Activated naive CD8-positive, alpha-beta T cell (primary cell): Measurements from ENCODE around the gene FAXDC2.

Experiments
- H3K27ac Mint-ChIP-seq: one replicate; pipeline ENCODE4 v1.8.0; 2021; ENCODE audit warnings: mixed read lengths
- H3K27me3 Mint-ChIP-seq: one replicate; pipeline ENCODE4 v1.8.0; 2021; ENCODE audit warnings: mixed read lengths
- H3K36me3 Mint-ChIP-seq: one replicate; pipeline ENCODE4 v1.8.0; 2021; ENCODE audit warnings: mixed read lengths
- H3K4me1 Mint-ChIP-seq: one replicate; pipeline ENCODE4 v1.8.0; 2021; ENCODE audit warnings: low read depth, mixed read lengths
- H3K4me3 Mint-ChIP-seq: one replicate; pipeline ENCODE4 v1.8.0; 2021; ENCODE audit warnings: mild to moderate bottlenecking, mixed read lengths
- H3K9me3 Mint-ChIP-seq: one replicate; pipeline ENCODE4 v1.8.0; 2021; ENCODE audit warnings: low read depth, mixed read lengths

Gene FAXDC2

GRCh38 chr5:154811653-154812465, 38.5 kb downstream of the FAXDC2 start:
- Mint-ChIP-seq H3K27me3 (no peaks in the 10 kb centered on the region), H3K4me1 (peaks cover 40% of the 10 kb centered on the region), H3K4me3 (peak overlapping the region; percentile 34), H3K9me3 (no peaks in the 10 kb centered on the region), H3K27ac (peak overlapping the region; percentile 82), H3K36me3 (peaks cover 13% of the 10 kb centered on the region)

- peaks cover 38% of the 10 kb centered on the region for H3K4me1 Mint-ChIP-seq
- no peak overlapping the region for H3K4me3 Mint-ChIP-seq
- no peaks in the 10 kb centered on the region for H3K27me3 Mint-ChIP-seq
- no peak overlapping the region for H3K27ac Mint-ChIP-seq
- no peaks in the 10 kb centered on the region for H3K9me3 Mint-ChIP-seq
- peaks cover 10% of the 10 kb centered on the region for H3K36me3 Mint-ChIP-seq
These were observed 39.2 kb downstream of the FAXDC2 start for GRCh38 chr5:154811239-154811638.

GRCh38 chr5:154806176-154806575, 44.2 kb downstream of the FAXDC2 start:
- H3K27ac Mint-ChIP-seq = no peak overlapping the region
- H3K36me3 Mint-ChIP-seq = peaks cover 8% of the 10 kb centered on the region
- H3K4me3 Mint-ChIP-seq = no peak overlapping the region
- no peaks in the 10 kb centered on the region for H3K27me3 Mint-ChIP-seq
- H3K4me1 Mint-ChIP-seq = peaks cover 5% of the 10 kb centered on the region
- H3K9me3 Mint-ChIP-seq = no peaks in the 10 kb centered on the region

- H3K27ac Mint-ChIP-seq = no peak overlapping the region
- H3K4me3 Mint-ChIP-seq = no peak overlapping the region
- peaks cover 9% of the 10 kb centered on the region for H3K36me3 Mint-ChIP-seq
- peaks cover 4% of the 10 kb centered on the region for H3K4me1 Mint-ChIP-seq
- H3K9me3 Mint-ChIP-seq = no peaks in the 10 kb centered on the region
- H3K27me3 Mint-ChIP-seq = no peaks in the 10 kb centered on the region
These were observed 48.4 kb downstream of the FAXDC2 start for GRCh38 chr5:154802050-154802449.

GRCh38 chr5:154801083-154801482, 49.3 kb downstream of the FAXDC2 start:
- Mint-ChIP-seq H3K27ac (peak overlapping the region; percentile 4), H3K27me3 (no peaks in the 10 kb centered on the region), H3K4me3 (no peak overlapping the region), H3K9me3 (no peaks in the 10 kb centered on the region), H3K36me3 (peaks cover 11% of the 10 kb centered on the region), H3K4me1 (peaks cover 7% of the 10 kb centered on the region)

- Mint-ChIP-seq H3K27me3 (no peaks in the 10 kb centered on the region), H3K36me3 (peaks cover 11% of the 10 kb centered on the region), H3K27ac (peak overlapping the region; percentile 78), H3K9me3 (no peaks in the 10 kb centered on the region), H3K4me3 (no peak overlapping the region), H3K4me1 (peaks cover 7% of the 10 kb centered on the region)
These were observed 49.8 kb downstream of the FAXDC2 start for GRCh38 chr5:154800582-154800981.

GRCh38 chr5:154797762-154798161, 52.6 kb downstream of the FAXDC2 start:
- H3K36me3 Mint-ChIP-seq = peaks cover 8% of the 10 kb centered on the region
- H3K27ac Mint-ChIP-seq = no peak overlapping the region
- no peaks in the 10 kb centered on the region for H3K27me3 Mint-ChIP-seq

GRCh38 chr5:154795235-154795596, 55.2 kb downstream of the FAXDC2 start:
- Mint-ChIP-seq H3K9me3 (no peaks in the 10 kb centered on the region), H3K36me3 (peaks cover 4% of the 10 kb centered on the region), H3K4me1 (peaks cover 9% of the 10 kb centered on the region), H3K4me3 (no peak overlapping the region), H3K27ac (no peak overlapping the region), H3K27me3 (no peaks in the 10 kb centered on the region)

More at GRCh38 chr5:154797762-154798161, 52.6 kb downstream of the FAXDC2 start:
- Mint-ChIP-seq H3K4me1 (peaks cover 7% of the 10 kb centered on the region), H3K9me3 (no peaks in the 10 kb centered on the region), H3K4me3 (no peak overlapping the region)

- H3K4me1 Mint-ChIP-seq = peaks cover 10% of the 10 kb centered on the region
- peaks cover 2% of the 10 kb centered on the region for H3K36me3 Mint-ChIP-seq
- H3K27me3 Mint-ChIP-seq = no peaks in the 10 kb centered on the region
- no peak overlapping the region for H3K4me3 Mint-ChIP-seq
- H3K27ac Mint-ChIP-seq = peak overlapping the region; percentile 48
- no peaks in the 10 kb centered on the region for H3K9me3 Mint-ChIP-seq
These were observed 55.7 kb downstream of the FAXDC2 start for GRCh38 chr5:154794525-154795234.

- Mint-ChIP-seq H3K36me3 (peaks cover 2% of the 10 kb centered on the region), H3K4me1 (peaks cover 10% of the 10 kb centered on the region), H3K4me3 (no peak overlapping the region), H3K27ac (peak overlapping the region; percentile 41), H3K27me3 (no peaks in the 10 kb centered on the region), H3K9me3 (no peaks in the 10 kb centered on the region)
These were observed 56.5 kb downstream of the FAXDC2 start for GRCh38 chr5:154793599-154794524.

GRCh38 chr5:154791535-154791934, 58.9 kb downstream of the FAXDC2 start:
- Mint-ChIP-seq H3K9me3 (no peaks in the 10 kb centered on the region), H3K36me3 (no peaks in the 10 kb centered on the region), H3K27ac (no peak overlapping the region), H3K4me3 (no peak overlapping the region), H3K27me3 (no peaks in the 10 kb centered on the region), H3K4me1 (peaks cover 26% of the 10 kb centered on the region)

GRCh38 chr5:154788212-154788611, 62.2 kb downstream of the FAXDC2 start:
- Mint-ChIP-seq H3K27me3 (no peaks in the 10 kb centered on the region), H3K27ac (peak overlapping the region; percentile 86), H3K4me3 (peak overlapping the region; percentile 40), H3K36me3 (no peaks in the 10 kb centered on the region), H3K4me1 (peaks cover 57% of the 10 kb centered on the region), H3K9me3 (no peaks in the 10 kb centered on the region)

- Mint-ChIP-seq H3K27ac (peak overlapping the region; percentile 75), H3K36me3 (no peaks in the 10 kb centered on the region), H3K4me1 (peaks cover 73% of the 10 kb centered on the region), H3K4me3 (peak overlapping the region; percentile 30), H3K27me3 (no peaks in the 10 kb centered on the region), H3K9me3 (no peaks in the 10 kb centered on the region)
These were observed 64.0 kb downstream of the FAXDC2 start for GRCh38 chr5:154786414-154786813.

- H3K36me3 Mint-ChIP-seq = no peaks in the 10 kb centered on the region
- H3K4me1 Mint-ChIP-seq = peaks cover 85% of the 10 kb centered on the region
- H3K27ac Mint-ChIP-seq = peak overlapping the region; percentile 73
- no peaks in the 10 kb centered on the region for H3K9me3 Mint-ChIP-seq
- peak overlapping the region; percentile 39 for H3K4me3 Mint-ChIP-seq
- H3K27me3 Mint-ChIP-seq = no peaks in the 10 kb centered on the region
These were observed 65.5 kb downstream of the FAXDC2 start for GRCh38 chr5:154784856-154785255.
